CD4-positive, alpha-beta memory T cell (primary cell): Measurements from ENCODE around the gene HMGCS2. TPM values are rescaled to one million over a fixed set of nuclear protein-coding genes. Genes with fewer than 3 reads are reported as not detected.

Experiments used
- CTCF ChIA-PET: fragments of 350-600 bp; sonication (Branson Sonifier 250); formaldehyde crosslinking; loops from one replicate; lab custom pipeline; 2021; ENCODE audit warnings: inconsistent platforms; ENCODE audit not compliant: partially characterized antibody; lab: Charles Lee
- POLR2A ChIA-PET: fragments of 350-600 bp; sonication (Branson Sonifier 250); formaldehyde crosslinking; loops from one replicate; lab custom pipeline; 2021; ENCODE audit not compliant: partially characterized antibody; lab: Charles Lee
- DNase-seq, 5 donors: peaks; one replicate each; pipeline versions ENCODE4 v3.0.0 to v3.0.0-alpha.2; 2020 to 2022; ENCODE audit warnings: mixed read lengths in 1 of 5
- H3K27ac ChIP-seq: one replicate; pipeline ENCODE4 v1.7.0; 2013; ENCODE audit warnings: low read depth, low read length
- H3K27me3 ChIP-seq: 2 replicates; pipeline ENCODE4 v1.7.0; 2013; ENCODE audit warnings: mild to moderate bottlenecking, low read length, moderate library complexity; ENCODE audit not compliant: insufficient read depth
- H3K36me3 ChIP-seq: 2 replicates; pipeline ENCODE4 v1.7.0; 2013; ENCODE audit warnings: mild to moderate bottlenecking, low read length, moderate library complexity; ENCODE audit not compliant: insufficient read depth
- H3K4me1 ChIP-seq: 2 replicates; pipeline ENCODE4 v1.7.0; 2013; ENCODE audit warnings: mild to moderate bottlenecking, low read length, moderate library complexity; ENCODE audit not compliant: insufficient read depth
- H3K4me3 ChIP-seq, 2 donors: one replicate each; pipeline ENCODE4 v1.7.0; 2013; ENCODE audit warnings: low read length in 2 of 2, mild to moderate bottlenecking in 1 of 2
- H3K9me3 ChIP-seq, 2 donors: one replicate each; pipeline ENCODE4 v1.7.0; 2013; ENCODE audit warnings: low read length in 2 of 2, control low read depth in 1 of 2; ENCODE audit not compliant: control insufficient read depth in 1 of 2
- H3K27ac Mint-ChIP-seq, 7 donors: one replicate each; pipeline ENCODE4 v1.8.0; 2020 to 2021; ENCODE audit warnings: mixed read lengths in 7 of 7, mild to moderate bottlenecking in 6 of 7, inconsistent platforms in 3 of 7, moderate library complexity in 3 of 7
- H3K27me3 Mint-ChIP-seq, 2 donors: one replicate each; pipeline ENCODE4 v1.8.0; 2020 to 2021; ENCODE audit warnings: mixed read lengths in 2 of 2
- H3K36me3 Mint-ChIP-seq, 2 donors: one replicate each; pipeline ENCODE4 v1.8.0; 2020 to 2021; ENCODE audit warnings: mixed read lengths in 2 of 2, inconsistent platforms in 1 of 2, mild to moderate bottlenecking in 1 of 2
- H3K4me1 Mint-ChIP-seq, 4 donors: one replicate each; pipeline ENCODE4 v1.8.0; 2020 to 2021; ENCODE audit warnings: mixed read lengths in 4 of 4, mild to moderate bottlenecking in 1 of 4
- H3K4me3 Mint-ChIP-seq, 8 donors: one replicate each; pipeline ENCODE4 v1.8.0; 2020 to 2021; ENCODE audit warnings: mixed read lengths in 8 of 8, mild to moderate bottlenecking in 7 of 8, moderate library complexity in 6 of 8, inconsistent platforms in 3 of 8
- H3K9me3 Mint-ChIP-seq, 8 donors: one replicate each; pipeline ENCODE4 v1.8.0; 2020 to 2021; ENCODE audit warnings: mixed read lengths in 8 of 8, mild to moderate bottlenecking in 5 of 8, inconsistent platforms in 3 of 8, moderate library complexity in 1 of 8
- intact Hi-C: fragments of 100-400 bp; cut with micrococcal nuclease; formaldehyde crosslinking; loops from one replicate; pipeline ENCODE4 v1.15.1; 2023
- polyA plus RNA-seq, 2 donors: library from polyadenylated mRNA; unstranded; fragments of 300-500 nt; fragmentation: Illumina TruSeq; gene quantifications; one replicate each; pipeline ENCODE4 v1.2.3, GENCODE V29; 2021
- total RNA-seq, 2 experiments: library from RNA; stranded (reverse); gene quantifications; one replicate each; pipeline ENCODE4 v1.2.3, GENCODE V29; 2021

HMGCS2 gene
- total and polyA plus RNA-seq, 4 experiments from 2014 or later = not detected

DNA sequence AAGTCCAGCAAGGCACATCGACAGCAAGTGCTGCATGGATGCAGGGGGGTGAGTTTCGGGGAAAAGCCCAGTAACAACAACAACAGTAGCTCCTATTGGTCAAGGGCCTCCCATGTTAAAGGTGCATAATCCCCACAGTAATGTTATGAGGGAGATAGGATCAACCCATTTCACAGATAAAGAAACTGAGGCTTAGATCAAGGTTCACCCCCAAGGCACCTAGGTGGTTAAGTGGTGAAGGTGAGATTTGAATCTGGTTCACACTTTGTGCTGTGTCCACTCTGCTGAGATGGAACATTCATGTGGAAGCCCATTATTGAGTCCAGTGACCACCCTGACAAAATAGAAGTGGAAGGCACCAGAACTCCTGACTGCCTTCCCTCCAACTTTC, 32.1 kb downstream of the HMGCS2 start:
- Histone ChIP-seq H3K4me1 (no peaks in the 10 kb centered on the region), H3K27ac (no peak overlapping the region), H3K36me3 (no peaks in the 10 kb centered on the region), H3K9me3 (no peaks in the 10 kb centered on the region), H3K27me3 (no peaks in the 10 kb centered on the region), H3K4me3 (no peak overlapping the region)
- no peak for DNase-seq
- no peak overlapping the region for H3K4me3 Mint-ChIP-seq
- no peak overlapping the region for H3K27ac Mint-ChIP-seq
- no peaks in the 10 kb centered on the region for H3K9me3 Mint-ChIP-seq
- ChIA-PET CTCF (interaction anchor here (6.4 kb wide), 1 partner anchor 9 kb away, joined by 44 read pairs; no protein-coding TSS in a partner anchor), POLR2A (no interaction called here)
- H3K4me1 Mint-ChIP-seq = no peaks in the 10 kb centered on the region
- H3K27me3 Mint-ChIP-seq = no peaks in the 10 kb centered on the region
- intact Hi-C loops = no loop called here
- H3K36me3 Mint-ChIP-seq = no peaks in the 10 kb centered on the region

DNA sequence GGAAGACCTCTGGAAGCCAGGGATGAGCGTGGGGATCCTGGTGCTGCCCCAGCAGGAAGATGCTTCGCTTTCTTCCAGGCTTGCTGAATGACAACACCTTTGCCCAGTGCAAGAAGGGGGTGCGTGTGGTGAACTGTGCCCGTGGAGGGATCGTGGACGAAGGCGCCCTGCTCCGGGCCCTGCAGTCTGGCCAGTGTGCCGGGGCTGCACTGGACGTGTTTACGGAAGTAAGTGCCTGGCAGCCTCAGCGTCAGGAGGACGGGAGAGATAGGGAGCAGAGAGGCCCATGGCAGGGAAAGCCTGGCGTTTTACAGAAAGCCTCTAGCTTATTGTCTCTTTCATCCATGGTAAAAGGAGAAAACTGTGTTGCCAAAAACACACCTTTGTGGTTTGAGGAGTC, 33.5 kb downstream of the HMGCS2 start:
- DNase-seq = no peak
- Histone ChIP-seq H3K9me3 (no peaks in the 10 kb centered on the region), H3K27me3 (no peaks in the 10 kb centered on the region), H3K36me3 (no peaks in the 10 kb centered on the region), H3K4me3 (no peak overlapping the region), H3K27ac (no peak overlapping the region), H3K4me1 (no peaks in the 10 kb centered on the region)
- Mint-ChIP-seq H3K9me3 (no peaks in the 10 kb centered on the region), H3K4me1 (no peaks in the 10 kb centered on the region), H3K27ac (no peak overlapping the region), H3K27me3 (no peaks in the 10 kb centered on the region), H3K36me3 (no peaks in the 10 kb centered on the region), H3K4me3 (no peak overlapping the region)
- ChIA-PET POLR2A (no interaction called here), CTCF (interaction anchor here (6.4 kb wide), 1 partner anchor 10 kb away, joined by 44 read pairs; no protein-coding TSS in a partner anchor)
- intact Hi-C loops = no loop called here

DNA sequence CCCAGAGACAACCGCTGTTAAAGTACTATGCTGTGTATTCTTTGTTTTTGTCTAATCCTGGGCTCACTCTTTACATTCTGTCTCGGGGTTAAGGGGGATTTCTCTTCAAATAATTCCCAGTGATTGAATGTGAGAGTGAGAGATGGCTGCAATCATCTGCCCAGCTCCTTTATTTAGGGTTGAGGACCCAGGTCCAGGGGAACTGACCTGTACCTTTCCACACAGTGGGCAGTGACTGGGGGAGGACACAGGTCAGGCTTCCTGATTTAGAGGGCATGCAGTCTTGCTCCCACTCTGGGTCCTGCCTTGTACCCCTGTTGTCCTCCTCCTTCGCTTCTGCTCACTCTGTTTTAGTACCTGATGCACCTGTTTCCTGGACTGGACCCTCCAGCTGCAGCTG, 35.0 kb downstream of the HMGCS2 start:
- POLR2A ChIA-PET = no interaction called here
- CTCF ChIA-PET = interaction anchor here (6.4 kb wide), 1 partner anchor 11 kb away, joined by 44 read pairs; no protein-coding TSS in a partner anchor
- H3K4me3 ChIP-seq = no peak overlapping the region
- no peaks in the 10 kb centered on the region for H3K36me3 ChIP-seq
- no peaks in the 10 kb centered on the region for H3K27me3 Mint-ChIP-seq
- no peaks in the 10 kb centered on the region for H3K36me3 Mint-ChIP-seq
- no peak overlapping the region for H3K4me3 Mint-ChIP-seq
- H3K27ac ChIP-seq = no peak overlapping the region
- H3K27ac Mint-ChIP-seq = peak overlapping the region in 1 of 7 donors; percentile 2
- no peaks in the 10 kb centered on the region for H3K4me1 ChIP-seq
- H3K4me1 Mint-ChIP-seq = no peaks in the 10 kb centered on the region
- H3K9me3 ChIP-seq = no peaks in the 10 kb centered on the region
- intact Hi-C loops = no loop called here
- DNase-seq = no peak
- H3K9me3 Mint-ChIP-seq = no peaks in the 10 kb centered on the region
- H3K27me3 ChIP-seq = no peaks in the 10 kb centered on the region

DNA sequence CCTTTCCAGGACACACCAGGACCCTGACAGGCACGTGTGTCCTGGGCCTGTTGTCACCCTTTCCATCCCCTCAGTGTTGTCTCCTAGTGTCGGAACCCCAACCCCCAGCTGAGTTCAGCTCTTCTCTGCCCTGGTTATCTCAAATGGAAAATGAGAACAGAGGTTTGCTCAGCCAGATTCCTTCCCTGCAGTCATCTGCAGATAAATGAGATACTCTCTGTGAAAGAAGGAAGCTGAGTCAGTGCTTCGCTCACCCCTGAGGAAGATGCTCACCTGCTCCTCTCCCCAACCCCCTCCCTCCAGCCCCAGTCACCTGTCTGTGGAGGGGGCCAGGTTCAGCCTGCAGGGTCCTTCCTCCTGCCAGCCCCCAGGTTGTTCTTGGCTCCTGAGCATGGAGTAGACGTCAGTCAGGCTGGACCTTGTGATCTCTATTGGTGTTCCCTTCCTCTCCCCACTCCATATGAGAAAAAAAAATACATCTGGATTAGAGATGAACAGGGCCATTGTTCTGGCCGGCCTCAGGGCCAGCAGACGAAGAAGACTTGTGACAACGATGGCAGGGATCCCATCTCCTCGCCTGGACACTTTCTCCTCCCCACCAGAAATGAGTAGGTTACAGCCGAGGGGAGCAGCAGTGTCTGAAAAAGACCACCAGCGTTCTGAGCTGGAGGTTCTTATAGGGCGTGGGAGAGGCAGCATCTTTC, 36.1 kb downstream of the HMGCS2 start:
- H3K27me3 Mint-ChIP-seq = no peaks in the 10 kb centered on the region
- H3K36me3 Mint-ChIP-seq = no peaks in the 10 kb centered on the region
- no peak for DNase-seq
- H3K4me1 Mint-ChIP-seq = no peaks in the 10 kb centered on the region
- no peaks in the 10 kb centered on the region for H3K9me3 Mint-ChIP-seq
- Histone ChIP-seq H3K27me3 (no peaks in the 10 kb centered on the region), H3K4me1 (no peaks in the 10 kb centered on the region), H3K36me3 (no peaks in the 10 kb centered on the region), H3K4me3 (no peak overlapping the region), H3K9me3 (no peaks in the 10 kb centered on the region), H3K27ac (no peak overlapping the region)
- ChIA-PET CTCF (interaction anchor here (6.4 kb wide), 1 partner anchor 13 kb away, joined by 44 read pairs; no protein-coding TSS in a partner anchor), POLR2A (no interaction called here)
- intact Hi-C loops = no loop called here
- no peak overlapping the region for H3K4me3 Mint-ChIP-seq
- no peak overlapping the region for H3K27ac Mint-ChIP-seq

DNA sequence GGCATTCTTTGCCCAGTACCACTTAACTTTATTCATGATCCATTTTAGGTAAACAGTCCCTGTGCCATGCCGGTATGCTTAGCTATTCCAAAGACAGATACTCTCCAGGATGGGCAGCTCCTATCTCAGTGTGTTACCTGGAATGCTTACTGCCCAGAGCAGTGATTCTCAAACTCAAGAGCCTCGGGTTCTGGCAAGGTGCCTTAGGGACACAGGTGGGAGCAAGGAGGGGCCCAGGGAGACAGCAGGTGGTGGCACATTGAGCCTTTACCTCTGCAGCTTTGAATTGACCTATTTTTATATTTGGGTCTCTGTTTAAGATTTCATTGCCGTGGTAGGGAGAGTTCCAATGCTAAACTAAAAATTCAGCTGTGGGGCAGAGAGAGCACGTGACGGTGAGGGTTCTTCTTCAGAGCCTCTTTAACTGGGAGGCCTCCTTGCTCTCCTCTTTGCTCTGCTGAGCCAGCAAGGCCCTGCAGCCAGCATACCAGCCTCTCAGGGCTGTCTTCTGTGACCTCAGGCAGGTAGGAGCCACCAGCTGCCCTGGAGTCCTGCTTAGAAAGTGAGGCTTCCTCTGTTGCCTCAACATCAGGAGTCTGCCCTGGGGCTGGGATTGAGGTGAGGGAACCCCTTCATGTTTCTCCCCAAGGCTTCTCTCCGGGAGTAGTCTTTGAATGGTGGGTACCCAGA, 36.8 kb downstream of the HMGCS2 start:
- Mint-ChIP-seq H3K27ac (no peak overlapping the region), H3K4me1 (no peaks in the 10 kb centered on the region), H3K4me3 (no peak overlapping the region), H3K9me3 (no peaks in the 10 kb centered on the region), H3K27me3 (no peaks in the 10 kb centered on the region), H3K36me3 (no peaks in the 10 kb centered on the region)
- no peaks in the 10 kb centered on the region for H3K27me3 ChIP-seq
- no peaks in the 10 kb centered on the region for H3K4me1 ChIP-seq
- ChIA-PET CTCF (interaction anchor here (6.4 kb wide), 1 partner anchor 13 kb away, joined by 44 read pairs; no protein-coding TSS in a partner anchor), POLR2A (no interaction called here)
- DNase-seq = no peak
- no peak overlapping the region for H3K27ac ChIP-seq
- no peaks in the 10 kb centered on the region for H3K9me3 ChIP-seq
- no peak overlapping the region for H3K4me3 ChIP-seq
- H3K36me3 ChIP-seq = no peaks in the 10 kb centered on the region
- intact Hi-C loops = no loop called here

DNA sequence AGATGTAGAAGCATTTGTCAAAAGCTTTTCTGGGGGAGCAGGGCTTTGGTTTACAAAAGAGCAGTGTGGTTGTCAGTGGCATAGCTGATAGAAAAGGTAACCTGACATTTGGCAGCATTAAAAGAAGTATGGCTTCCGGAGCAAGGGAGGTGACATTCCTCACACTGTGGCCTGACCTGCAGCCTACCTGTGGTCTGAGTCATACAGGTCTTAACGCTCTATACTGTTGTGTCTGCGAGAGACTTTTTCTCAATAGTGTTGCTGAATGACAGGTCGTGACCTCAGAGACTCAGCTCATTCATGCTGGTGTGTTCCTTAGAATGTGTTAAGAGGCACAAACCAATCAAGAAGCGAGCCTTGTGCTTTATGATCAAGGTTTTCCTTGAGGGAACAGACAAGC, 37.6 kb downstream of the HMGCS2 start:
- H3K9me3 ChIP-seq = no peaks in the 10 kb centered on the region
- Mint-ChIP-seq H3K4me1 (no peaks in the 10 kb centered on the region), H3K27ac (no peak overlapping the region), H3K9me3 (no peaks in the 10 kb centered on the region), H3K36me3 (no peaks in the 10 kb centered on the region), H3K4me3 (no peak overlapping the region), H3K27me3 (no peaks in the 10 kb centered on the region)
- H3K4me1 ChIP-seq = no peaks in the 10 kb centered on the region
- DNase-seq = no peak
- intact Hi-C loops = no loop called here
- ChIA-PET CTCF (no interaction called here), POLR2A (no interaction called here)
- H3K27me3 ChIP-seq = no peaks in the 10 kb centered on the region
- H3K27ac ChIP-seq = no peak overlapping the region
- H3K36me3 ChIP-seq = no peaks in the 10 kb centered on the region
- H3K4me3 ChIP-seq = no peak overlapping the region

DNA sequence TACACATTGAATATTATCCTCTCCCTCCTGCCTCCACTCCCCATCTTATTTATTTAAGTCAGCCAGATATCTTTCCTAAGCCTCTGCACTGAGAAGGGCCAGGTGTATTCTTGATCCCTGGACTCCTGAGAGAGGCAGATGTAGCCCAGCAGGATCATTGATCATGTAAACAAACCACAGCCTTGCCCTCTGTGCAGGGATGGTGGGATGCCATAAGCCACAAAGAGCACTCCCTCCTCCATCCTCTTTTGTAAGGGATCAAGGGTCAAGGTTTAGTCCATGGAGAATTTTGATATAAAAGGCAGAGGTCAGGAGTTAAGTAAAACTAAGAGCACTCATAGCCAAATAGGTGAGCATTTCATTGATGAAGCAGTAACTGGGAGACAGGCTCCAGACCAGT, 39.7 kb downstream of the HMGCS2 start:
- Histone ChIP-seq H3K9me3 (no peaks in the 10 kb centered on the region), H3K27ac (no peak overlapping the region), H3K27me3 (no peaks in the 10 kb centered on the region), H3K4me1 (no peaks in the 10 kb centered on the region), H3K4me3 (no peak overlapping the region), H3K36me3 (no peaks in the 10 kb centered on the region)
- no peaks in the 10 kb centered on the region for H3K36me3 Mint-ChIP-seq
- ChIA-PET CTCF (no interaction called here), POLR2A (no interaction called here)
- H3K27ac Mint-ChIP-seq = no peak overlapping the region
- DNase-seq = no peak
- H3K4me3 Mint-ChIP-seq = no peak overlapping the region
- intact Hi-C loops = no loop called here
- no peaks in the 10 kb centered on the region for H3K4me1 Mint-ChIP-seq
- H3K9me3 Mint-ChIP-seq = no peaks in the 10 kb centered on the region
- H3K27me3 Mint-ChIP-seq = no peaks in the 10 kb centered on the region
